Chondrocyte (in vitro differentiated cells): ENCODE results near the gene UTS2B. TPM values are rescaled to one million over a fixed set of nuclear protein-coding genes. Genes with fewer than 3 reads are reported as not detected.

Source experiments
- DNase-seq: peaks from one replicate; pipeline ENCODE4 v3.0.0; 2021; ENCODE audit warnings: mixed read lengths, low spot score
- H3K27ac Mint-ChIP-seq: one replicate; pipeline ENCODE4 v1.8.0; 2021; ENCODE audit warnings: mild to moderate bottlenecking, moderate library complexity, mixed read lengths; ENCODE audit not compliant: unreplicated experiment
- H3K27me3 Mint-ChIP-seq: 2 replicates; pipeline ENCODE4 v1.8.0; 2021; ENCODE audit warnings: low read depth, mixed read lengths
- H3K36me3 Mint-ChIP-seq: 2 replicates; pipeline ENCODE4 v1.8.0; 2021; ENCODE audit warnings: low read depth, mixed read lengths
- H3K4me1 Mint-ChIP-seq: 2 replicates; pipeline ENCODE4 v1.8.0; 2021; ENCODE audit warnings: low read depth, mild to moderate bottlenecking, mixed read lengths
- H3K4me3 Mint-ChIP-seq: one replicate; pipeline ENCODE4 v1.8.0; 2021; ENCODE audit warnings: mild to moderate bottlenecking, moderate library complexity, mixed read lengths; ENCODE audit not compliant: unreplicated experiment
- H3K9me3 Mint-ChIP-seq: 2 replicates; pipeline ENCODE4 v1.8.0; 2021; ENCODE audit warnings: low read depth, mixed read lengths
- CTCF ChIP-seq: fragments of 200-600 bp; sonication (generic); IDR thresholded peaks from 2 replicates; pipeline ENCODE4 v1.5.0; 2021; ENCODE audit warnings: antibody characterized with exemption, mild to moderate bottlenecking, moderate library complexity
- total RNA-seq: library from RNA; stranded (reverse); gene quantifications from 3 replicates; pipeline ENCODE4 v1.2.1, GENCODE V29; 2021

Gene UTS2B
- total RNA-seq, 1 donor from 2014 or later, result 0.17 TPM

GRCh38 chr3:191303596-191303995, 26.7 kb downstream of the UTS2B start:
- Mint-ChIP-seq H3K36me3 (no peaks in the 10 kb centered on the region), H3K9me3 (no peaks in the 10 kb centered on the region), H3K4me3 (no peak overlapping the region), H3K27ac (no peak overlapping the region), H3K4me1 (no peaks in the 10 kb centered on the region), H3K27me3 (no peaks in the 10 kb centered on the region)
- no peak for TF ChIP-seq CTCF
- no peak for DNase-seq

GRCh38 chr3:191302451-191302850, 27.9 kb downstream of the UTS2B start:
- Mint-ChIP-seq H3K4me1 (no peaks in the 10 kb centered on the region), H3K27me3 (no peaks in the 10 kb centered on the region), H3K9me3 (no peaks in the 10 kb centered on the region), H3K4me3 (no peak overlapping the region), H3K36me3 (no peaks in the 10 kb centered on the region), H3K27ac (no peak overlapping the region)
- DNase-seq, result no peak
- no peak for TF ChIP-seq CTCF

GRCh38 chr3:191301782-191302411, 28.4 kb downstream of the UTS2B start:
- no peaks in the 10 kb centered on the region for H3K27me3 Mint-ChIP-seq
- no peak for DNase-seq
- H3K36me3 Mint-ChIP-seq, result no peaks in the 10 kb centered on the region
- no peak for TF ChIP-seq CTCF
- no peaks in the 10 kb centered on the region for H3K9me3 Mint-ChIP-seq
- H3K4me1 Mint-ChIP-seq, result no peaks in the 10 kb centered on the region
- no peak overlapping the region for H3K27ac Mint-ChIP-seq
- H3K4me3 Mint-ChIP-seq, result no peak overlapping the region

GRCh38 chr3:191301017-191301416, 29.3 kb downstream of the UTS2B start:
- no peaks in the 10 kb centered on the region for H3K9me3 Mint-ChIP-seq
- no peak overlapping the region for H3K27ac Mint-ChIP-seq
- H3K4me3 Mint-ChIP-seq, result no peak overlapping the region
- no peaks in the 10 kb centered on the region for H3K36me3 Mint-ChIP-seq
- TF ChIP-seq CTCF, result no peak
- H3K27me3 Mint-ChIP-seq, result no peaks in the 10 kb centered on the region
- no peaks in the 10 kb centered on the region for H3K4me1 Mint-ChIP-seq
- DNase-seq, result no peak

GRCh38 chr3:191300422-191300821, 29.9 kb downstream of the UTS2B start:
- no peak overlapping the region for H3K4me3 Mint-ChIP-seq
- H3K27ac Mint-ChIP-seq, result no peak overlapping the region
- H3K4me1 Mint-ChIP-seq, result no peaks in the 10 kb centered on the region
- TF ChIP-seq CTCF, result no peak
- H3K36me3 Mint-ChIP-seq, result no peaks in the 10 kb centered on the region
- DNase-seq, result no peak
- no peaks in the 10 kb centered on the region for H3K27me3 Mint-ChIP-seq
- no peaks in the 10 kb centered on the region for H3K9me3 Mint-ChIP-seq
